ELR (cell line): ENCODE measurements around the gene PTBP3.

Experiments used
- DNase-seq: peaks from one replicate; pipeline ENCODE4 v3.0.0-alpha.2; 2015; ENCODE audit warnings: low read depth

Gene PTBP3

DNA sequence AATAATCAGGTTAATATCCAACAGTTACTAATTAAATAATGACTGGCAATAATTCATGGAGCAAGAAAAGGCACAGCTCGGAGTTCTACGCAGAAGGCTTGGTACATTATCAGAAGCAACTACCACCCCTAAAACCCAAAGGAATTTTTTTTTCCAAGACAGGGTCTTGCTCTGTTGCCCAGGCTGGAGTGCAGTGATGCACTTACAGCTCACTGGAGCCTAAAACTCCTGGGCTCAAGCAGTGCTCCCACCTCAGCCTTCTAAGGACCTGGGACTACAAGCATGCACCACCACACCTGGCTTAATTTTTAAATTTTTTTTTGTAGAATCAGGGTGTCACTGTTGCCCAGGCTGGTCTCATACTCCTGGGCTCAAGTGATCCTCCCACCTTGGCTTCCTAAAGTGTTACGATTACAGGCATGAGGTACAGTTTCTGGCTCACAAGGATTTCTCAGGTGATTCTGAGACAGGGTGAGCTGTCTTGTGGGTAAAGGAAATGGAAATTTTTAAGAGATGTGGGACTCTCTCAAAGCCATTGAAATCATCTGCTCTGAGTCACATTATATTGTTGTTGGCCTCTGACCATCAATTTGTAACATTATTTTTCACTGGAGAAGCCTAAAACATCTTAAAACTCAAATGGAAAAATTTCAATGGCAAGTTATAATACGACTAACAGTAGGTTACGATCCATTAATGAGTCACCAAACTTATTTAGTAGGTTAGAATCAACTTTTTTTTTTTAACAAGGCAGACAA is 26.8 kb upstream of the PTBP3 start:
- DNase-seq = peak; percentile 33

DNA sequence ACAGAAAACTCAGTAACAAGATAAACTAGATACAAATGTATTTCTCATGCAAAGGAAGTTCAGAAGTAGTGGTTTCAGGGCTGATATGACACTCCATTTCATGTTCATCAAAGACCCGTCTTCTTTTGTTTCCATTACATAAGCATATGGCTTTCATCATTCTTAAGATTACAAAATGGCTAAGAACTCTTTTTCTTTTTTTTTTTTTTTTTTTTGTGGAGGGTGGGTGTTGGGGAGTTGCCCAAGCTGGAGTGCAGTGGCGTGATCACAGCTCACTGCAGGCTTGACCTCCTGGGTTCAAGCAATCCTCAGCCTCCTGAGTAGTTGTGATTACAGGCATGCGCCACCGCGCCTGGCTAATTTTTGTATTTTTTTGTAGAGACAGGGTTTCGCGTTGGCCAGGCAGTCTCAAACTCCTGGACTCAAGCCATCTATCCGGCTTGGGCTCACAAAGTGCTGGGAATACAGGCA is 22.0 kb upstream of the PTBP3 start:
- no peak for DNase-seq

DNA sequence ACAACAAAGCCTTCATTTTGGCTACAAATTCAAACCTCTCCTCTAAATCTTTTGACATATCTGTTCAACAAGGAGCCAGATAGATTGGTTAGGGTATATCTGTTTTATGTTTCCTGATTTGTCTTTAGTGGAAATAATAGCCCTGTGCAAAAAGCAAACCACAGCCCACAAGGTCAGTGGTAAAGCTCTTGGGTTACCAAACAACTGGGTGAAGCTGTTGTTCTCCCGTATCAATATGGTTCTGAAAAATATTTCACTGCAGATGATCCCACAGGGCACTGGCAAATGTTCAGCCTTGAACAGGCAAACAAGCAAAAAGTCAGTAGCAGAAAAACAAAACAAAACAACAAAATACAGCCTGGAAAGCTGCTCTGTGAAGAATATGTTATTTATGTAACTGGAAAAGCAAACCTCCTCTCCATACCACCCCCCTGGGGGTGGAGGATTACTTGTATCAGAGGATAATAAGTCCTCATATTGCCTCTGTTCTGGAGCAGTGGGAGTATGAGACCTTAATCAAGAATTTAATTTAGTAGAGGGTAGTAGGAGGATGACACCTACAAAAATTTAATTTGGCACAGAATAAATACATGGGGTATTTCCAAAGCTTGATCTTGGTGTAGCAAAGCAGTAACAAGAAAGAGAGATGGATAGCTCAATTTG is 20.8 kb upstream of the PTBP3 start:
- no peak for DNase-seq

DNA sequence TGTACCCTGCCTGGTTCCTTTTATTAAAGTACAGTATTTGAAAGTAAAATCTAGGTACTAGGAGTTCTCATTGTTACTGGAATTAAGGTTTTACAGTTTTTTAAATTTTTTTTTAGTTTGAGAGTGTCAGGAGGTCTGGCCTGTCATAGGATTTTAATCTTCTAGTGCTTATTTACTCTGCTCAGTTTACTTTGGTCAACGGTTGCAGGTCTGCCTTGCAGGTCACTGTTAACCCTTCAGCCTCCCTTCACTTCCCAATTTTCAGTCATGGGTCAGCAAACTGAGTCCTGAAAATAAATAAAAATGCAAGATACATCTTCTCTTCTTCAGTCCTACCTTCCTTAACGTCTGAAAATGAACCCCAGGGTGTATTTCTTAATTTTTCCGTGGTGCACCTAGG is 18.8 kb upstream of the PTBP3 start:
- DNase-seq = no peak

DNA sequence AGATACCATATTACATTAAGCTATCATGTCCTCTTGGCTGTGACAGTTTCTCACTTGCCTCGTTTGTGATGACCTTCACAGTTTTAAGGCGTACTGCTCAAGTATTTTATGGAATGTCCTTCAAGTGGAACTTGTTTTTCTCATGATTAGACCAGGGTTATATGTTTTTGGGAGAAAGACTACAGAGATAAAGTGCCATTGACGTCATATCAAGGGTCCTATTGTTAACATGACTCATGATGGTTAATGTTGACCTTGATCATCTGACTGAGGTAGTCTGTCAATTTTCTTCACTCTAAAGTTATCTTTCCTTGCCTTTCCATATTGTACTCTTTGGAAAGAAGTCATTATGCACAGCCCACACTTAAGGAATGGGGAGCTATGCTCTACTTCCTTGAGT is 17.8 kb upstream of the PTBP3 start:
- no peak for DNase-seq

DNA sequence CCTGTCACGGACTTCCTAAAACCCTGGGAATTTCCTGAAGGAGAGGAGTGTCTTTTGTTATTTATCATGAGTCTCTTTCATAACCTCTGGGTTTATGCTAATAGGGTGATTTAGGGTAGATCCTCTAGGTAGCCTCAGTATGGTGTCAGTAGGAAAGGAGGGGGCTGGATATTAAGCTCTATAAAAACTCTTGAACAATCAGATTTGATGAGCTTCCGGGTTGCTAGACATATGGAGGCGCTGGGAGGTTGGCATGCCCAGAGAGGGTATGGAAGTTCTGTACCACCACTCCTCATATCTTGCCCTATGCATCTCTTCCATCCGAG is 15.6 kb upstream of the PTBP3 start:
- no peak for DNase-seq

DNA sequence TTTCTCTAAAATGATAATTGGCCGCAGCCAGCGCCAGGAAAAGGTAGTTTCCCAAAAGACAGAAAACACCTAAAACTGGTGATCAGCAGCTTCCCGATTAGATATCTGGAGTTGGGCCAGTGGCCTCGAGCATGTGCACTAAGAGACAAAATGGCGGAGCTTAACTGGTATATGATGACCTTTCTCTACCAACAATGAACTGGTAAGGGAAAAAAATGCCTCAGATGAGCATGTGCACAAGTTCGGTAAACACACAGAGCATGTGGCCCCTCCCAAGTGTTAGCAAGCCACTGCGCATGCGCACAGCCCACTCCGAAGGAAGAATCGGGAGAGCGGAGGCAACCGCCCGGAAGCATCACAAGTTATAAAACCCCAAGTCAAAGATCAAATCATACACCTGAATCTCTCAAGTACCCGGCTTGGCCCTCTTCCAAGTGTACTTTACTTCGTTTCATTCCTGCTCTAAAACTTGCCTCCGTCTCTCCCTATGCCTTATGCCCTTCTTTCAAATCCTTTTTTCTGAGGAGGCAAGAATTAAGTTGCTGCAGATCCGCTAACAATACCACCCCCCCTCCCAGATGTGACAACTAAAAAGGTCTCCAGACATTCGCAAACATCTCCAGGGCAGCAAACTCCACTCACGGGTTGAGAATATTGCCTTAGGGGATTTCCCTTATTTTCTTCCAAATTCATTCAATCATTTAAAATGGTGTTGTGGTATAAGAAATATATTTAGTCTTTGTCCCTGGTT is 15.0 kb upstream of the PTBP3 start:
- peak; percentile 90 for DNase-seq

DNA sequence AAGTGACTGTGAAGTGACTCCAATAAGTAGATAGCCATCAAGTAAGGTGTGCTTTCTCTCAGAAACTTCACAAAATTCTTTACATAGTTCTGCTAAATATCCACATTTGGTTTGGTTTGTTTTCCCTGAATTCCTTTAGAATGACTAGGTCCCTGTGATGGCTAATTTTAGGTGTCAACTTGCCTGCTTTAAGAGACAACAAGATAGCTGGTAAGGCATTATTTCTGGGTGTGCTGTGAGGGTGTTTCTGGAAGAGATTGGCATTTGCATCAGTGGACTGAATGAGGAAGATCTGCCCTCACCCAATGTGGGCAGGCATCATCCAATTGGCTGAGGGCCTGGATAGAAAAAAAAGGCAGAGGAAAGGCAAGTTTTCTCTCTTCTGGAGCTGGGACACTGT is 8.3 kb upstream of the PTBP3 start:
- peak; percentile 43 for DNase-seq

DNA sequence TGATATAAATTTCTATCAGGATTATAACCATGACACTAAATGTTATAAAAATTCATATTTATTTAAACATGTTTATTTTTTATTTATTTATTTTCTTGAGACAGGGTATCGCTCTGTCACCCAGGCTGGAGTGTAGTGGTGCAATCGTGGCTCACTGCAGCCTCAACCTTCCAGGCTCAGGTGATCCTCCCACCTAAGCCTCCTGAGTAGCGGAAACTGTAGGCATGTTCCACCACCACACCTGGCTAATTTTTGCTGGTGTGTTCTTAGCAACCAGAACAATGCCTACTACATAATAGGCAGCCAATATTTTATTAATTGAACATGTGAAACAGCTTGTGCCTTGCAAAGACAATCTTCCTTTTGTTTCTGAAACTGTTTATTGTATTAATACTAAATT is 6.5 kb upstream of the PTBP3 start:
- no peak for DNase-seq

DNA sequence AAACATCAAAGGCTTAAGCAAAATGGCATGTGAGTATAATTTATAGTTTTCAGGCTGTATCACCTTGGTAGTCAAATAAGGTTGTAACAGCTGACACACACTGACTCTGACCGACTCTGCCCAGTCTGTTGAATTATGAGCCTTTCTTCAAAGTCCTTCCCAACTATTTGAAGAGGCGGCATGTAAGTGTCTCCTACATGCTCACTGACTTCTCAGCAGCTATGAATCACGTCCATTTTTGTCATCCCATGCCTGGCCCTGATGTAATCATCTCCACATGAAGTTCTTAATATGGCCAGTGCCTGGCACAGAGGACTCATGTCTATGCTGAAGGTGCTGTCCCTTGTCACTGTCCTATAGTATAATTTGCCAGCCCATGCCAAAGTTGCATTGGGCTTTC is 5.1 kb upstream of the PTBP3 start:
- DNase-seq = peak; percentile 73

DNA sequence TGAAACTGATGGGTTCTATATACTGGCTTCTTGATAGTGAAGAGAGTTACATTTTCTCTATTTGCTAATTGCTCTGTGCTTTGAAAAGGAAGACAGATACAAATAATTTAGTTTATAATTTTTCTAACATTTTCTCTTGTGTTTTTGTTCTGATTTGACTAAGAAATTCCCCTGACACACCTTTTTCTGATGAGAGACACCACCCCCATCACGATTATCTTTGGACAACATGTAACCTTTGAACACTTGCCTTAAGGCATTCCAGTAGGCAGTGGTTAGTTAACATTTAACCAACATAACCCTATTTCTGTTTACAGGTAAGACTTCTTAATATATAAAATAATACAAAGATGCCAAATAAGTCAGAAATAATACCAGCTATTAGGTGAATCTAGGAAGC is 4.1 kb upstream of the PTBP3 start:
- DNase-seq = no peak

DNA sequence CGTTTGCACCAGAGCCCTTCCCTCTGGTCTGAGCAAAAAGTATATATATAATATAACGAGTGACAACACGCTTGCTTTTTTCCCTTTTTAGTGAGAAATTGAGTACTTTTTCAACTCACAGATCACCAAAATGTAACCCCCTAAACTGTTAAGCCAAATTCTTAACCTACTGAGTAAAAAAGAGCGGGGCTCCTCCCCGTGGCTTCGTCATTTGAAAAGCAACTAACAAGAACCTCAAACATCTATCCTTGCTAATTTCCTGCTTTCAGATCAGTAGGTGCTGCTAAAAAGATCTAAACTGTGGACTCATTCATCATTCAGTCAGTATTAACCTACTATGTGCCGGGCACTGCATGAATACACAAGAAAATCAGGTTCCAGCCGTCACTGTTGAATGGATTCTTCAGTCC is 1.0 kb upstream of the PTBP3 start:
- peak; percentile 62 for DNase-seq

DNA sequence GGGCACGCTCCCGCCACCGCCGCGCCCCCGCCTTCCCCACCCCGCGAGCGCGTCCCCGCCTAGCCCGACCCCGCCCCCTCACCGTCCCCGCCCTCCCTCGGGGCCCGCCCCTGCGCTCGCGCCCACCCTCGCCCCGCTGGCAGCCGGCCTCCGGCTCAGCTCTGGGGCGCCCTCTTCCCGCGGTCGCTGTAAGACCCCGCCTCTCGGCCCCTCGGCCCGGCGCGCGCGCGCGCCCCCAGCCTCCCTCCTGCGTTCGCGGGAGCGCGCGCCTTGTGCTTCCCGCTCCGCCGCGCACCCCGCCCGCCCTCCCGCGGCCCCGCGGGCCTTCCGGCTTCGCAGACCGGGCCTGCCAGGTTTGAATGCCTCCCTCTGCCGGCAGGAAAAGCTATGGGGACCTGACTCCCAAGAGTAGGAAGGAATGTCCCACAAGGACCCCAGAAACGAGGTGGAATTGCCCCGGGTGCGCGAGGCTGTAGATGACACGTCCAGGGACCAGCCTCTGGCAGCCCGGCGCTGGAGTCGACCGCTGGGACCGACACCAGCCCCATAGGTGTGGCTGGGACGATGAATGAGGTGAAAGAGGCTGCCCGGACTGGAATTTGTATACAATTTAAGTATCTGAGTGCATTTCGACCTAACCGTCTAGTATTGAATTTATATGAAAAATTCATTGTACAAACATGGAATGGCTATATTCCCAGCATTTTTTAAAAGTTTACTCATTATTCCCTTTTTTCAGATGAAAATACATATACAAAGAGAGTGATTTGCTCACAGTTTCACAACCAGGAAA is 416 bp upstream of the PTBP3 start:
- peak; percentile 96 for DNase-seq

DNA sequence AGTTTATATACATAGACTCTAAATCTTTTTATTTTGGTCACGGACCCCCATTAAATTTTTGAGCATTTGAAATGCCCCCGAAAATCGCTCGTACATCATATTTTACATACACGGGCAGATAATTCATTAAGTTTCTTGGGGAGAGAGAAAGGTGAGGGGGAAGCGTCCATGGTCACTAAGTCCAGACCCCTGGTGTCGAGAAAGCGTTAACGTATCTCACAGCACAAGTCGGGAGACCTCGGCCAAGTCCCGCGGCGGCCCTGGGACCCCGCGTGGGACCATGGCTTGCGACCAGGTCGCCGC is 794 bp downstream of the PTBP3 start:
- no peak for DNase-seq

DNA sequence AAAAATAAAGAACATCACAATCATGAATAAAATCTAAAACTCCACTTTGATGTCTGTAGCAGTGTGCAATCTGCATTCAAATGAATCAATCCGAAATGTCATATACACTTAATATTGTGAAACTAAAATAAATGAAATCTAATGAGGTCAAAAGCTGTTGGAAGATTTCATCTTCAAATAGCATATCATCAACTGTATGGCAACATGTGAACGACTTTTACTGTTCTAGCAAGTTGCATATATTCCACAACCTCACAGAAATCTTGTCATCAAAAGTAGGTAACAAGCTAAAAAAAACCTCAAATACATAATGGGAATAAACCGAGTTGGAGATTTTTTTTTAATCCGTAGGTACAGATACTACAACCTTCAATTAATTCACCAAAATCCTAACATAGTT is 1.2 kb downstream of the PTBP3 start:
- peak; percentile 27 for DNase-seq

DNA sequence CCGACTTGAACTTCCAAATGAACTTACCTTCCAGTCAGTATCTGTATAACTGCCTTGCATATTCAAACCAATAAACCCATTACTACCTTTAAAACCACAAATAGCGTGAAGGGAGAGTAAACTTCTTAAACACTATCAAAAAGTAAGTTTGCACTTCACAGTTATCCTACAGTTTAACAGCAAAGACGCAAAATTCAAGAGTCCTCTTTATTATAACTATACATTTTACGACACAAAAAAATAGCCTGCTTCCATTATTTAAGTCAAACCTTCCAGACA is 1.8 kb downstream of the PTBP3 start:
- peak; percentile 14 for DNase-seq

DNA sequence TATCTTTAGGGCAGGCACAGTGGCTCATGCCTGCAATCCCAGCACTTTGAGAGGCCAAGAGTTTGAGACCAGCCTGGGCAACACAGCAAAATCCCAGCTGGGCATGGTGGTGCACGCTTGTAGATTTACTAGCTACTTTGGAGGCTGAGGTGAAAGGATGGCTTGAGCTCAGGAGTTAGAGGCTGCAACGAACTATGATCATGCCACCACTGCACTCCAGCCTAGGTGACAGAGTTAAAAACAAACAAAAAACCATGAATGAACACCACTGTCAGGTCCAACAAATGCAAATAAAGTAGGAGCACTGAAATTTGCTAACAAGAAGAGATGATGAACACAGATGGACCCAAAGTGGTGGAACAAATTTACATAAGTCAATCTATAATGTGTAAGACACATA is 4.9 kb downstream of the PTBP3 start:
- no peak for DNase-seq

DNA sequence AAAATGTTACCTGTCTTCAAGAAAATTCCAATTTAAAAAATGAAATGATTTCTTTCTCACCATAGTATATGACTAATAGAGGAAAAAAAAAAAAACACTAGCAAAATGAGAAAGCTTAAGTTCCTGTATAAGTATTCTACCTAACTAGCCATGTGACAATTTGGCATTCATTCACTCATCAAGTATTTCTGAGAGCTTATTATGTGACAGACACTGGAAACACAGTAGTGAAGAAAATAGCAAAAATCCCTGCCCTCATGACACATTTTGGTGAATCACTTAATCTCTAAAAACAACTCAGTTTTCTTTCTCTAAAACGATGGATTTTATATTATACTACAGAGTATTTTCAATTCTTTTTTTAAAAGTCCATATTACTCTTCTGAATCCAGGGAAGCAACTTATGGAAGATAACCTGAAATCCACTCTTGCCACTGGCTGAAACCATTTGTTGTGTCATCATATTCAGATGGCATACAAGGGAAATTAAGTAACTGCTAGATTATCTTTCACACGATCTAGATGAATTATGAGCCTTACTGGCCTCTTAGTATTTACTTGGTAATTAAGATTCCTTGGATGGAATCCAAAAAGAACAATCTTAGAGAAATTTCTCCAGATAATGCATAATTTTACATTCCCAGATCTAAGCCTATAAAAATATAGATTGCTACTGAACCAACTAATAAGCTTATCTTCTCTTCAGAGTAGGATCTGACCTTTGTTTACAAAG is 5.5 kb downstream of the PTBP3 start:
- peak; percentile 42 for DNase-seq

DNA sequence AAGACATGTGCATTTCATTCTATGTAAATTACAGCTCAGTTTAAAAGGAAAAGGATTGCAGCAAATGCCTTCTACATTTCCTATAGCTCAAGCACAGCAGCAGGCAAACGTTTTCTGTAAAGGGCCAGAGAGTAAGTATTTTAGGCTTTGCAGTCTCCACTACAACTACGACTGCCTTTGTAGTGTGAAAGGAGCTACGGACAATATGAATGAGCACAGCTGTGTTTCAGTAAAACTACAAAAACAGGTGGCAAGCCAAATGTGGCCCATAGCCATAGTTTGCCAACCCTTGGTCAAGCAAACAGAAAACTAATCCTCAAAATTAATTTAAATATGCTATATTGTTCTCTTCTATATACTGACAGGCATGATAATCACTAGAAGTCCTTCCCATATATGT is 7.2 kb downstream of the PTBP3 start:
- DNase-seq = no peak

DNA sequence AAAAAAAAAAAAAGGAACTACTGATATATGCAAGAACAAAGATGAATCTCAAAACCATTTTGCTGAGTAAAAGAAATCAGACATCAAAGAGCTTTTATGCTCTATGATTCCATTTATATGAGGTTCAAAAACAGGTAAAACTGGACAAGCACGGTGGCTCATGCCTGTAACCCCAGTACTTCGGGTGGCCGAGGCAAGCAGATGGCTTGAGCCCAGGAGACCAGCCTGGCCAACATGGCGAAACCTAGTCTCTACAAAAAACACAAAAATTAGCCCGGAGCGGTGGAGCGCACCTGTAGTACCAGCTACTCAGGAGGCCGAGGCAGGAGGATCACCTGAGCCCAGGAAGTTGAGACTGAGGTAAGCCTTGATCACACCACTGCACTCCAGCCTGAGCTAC is 7.8 kb downstream of the PTBP3 start:
- no peak for DNase-seq

DNA sequence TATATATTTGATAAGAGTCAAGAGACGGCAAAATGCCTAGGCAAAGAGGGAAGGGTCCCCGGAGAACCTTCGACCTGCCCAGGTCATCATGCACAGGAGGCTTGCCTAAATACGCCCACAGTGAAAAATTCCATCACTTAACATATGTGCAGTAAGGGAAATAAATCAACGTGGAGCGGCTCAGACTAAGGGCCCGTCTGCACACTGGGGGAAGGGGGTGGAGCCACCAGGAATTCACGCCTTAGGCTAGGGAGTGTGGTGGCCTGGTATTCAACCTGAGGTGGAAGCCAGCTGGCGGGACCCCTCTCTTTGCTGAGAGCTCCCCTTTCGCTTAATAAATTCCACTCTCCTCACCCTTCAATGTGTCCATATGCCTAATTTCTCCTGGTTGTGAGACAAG is 8.3 kb downstream of the PTBP3 start:
- no peak for DNase-seq

DNA sequence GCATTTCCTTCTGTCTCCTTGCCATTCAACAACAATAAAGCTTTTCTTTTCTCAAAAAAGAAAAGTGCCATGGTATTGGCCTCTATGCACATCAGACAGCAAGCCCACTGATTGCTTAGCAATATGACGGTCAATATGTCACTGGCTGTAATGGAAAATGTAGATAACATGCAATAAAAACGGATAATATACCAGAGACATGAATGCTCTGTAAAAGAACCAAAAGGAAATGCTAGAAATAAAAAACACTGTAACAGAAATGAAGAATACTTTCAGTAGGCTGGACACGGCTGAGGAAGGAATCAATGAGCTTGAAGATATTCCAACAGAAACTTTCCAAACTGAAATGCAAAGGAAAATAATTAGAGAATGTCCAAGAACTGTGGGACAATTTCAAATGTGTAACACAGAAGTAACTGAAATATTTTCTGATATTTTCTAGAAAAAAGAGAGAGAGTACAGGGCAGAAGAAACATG is 10.0 kb downstream of the PTBP3 start:
- no peak for DNase-seq
